CD4-positive, alpha-beta memory T cell (primary cell): ENCODE results near the gene HOXB5. TPM values are rescaled to one million over a fixed set of nuclear protein-coding genes. Genes with fewer than 3 reads are reported as not detected.

Experiments used
- CTCF ChIA-PET: fragments of 350-600 bp; sonication (Branson Sonifier 250); formaldehyde crosslinking; loops from one replicate; lab custom pipeline; 2021; ENCODE audit warnings: inconsistent platforms; ENCODE audit not compliant: partially characterized antibody; lab: Charles Lee
- POLR2A ChIA-PET: fragments of 350-600 bp; sonication (Branson Sonifier 250); formaldehyde crosslinking; loops from one replicate; lab custom pipeline; 2021; ENCODE audit not compliant: partially characterized antibody; lab: Charles Lee
- DNase-seq, 5 donors: peaks; one replicate each; pipeline versions ENCODE4 v3.0.0 to v3.0.0-alpha.2; 2020 to 2022; ENCODE audit warnings: mixed read lengths in 1 of 5
- H3K27ac ChIP-seq: one replicate; pipeline ENCODE4 v1.7.0; 2013; ENCODE audit warnings: low read depth, low read length
- H3K27me3 ChIP-seq: 2 replicates; pipeline ENCODE4 v1.7.0; 2013; ENCODE audit warnings: mild to moderate bottlenecking, low read length, moderate library complexity; ENCODE audit not compliant: insufficient read depth
- H3K36me3 ChIP-seq: 2 replicates; pipeline ENCODE4 v1.7.0; 2013; ENCODE audit warnings: mild to moderate bottlenecking, low read length, moderate library complexity; ENCODE audit not compliant: insufficient read depth
- H3K4me1 ChIP-seq: 2 replicates; pipeline ENCODE4 v1.7.0; 2013; ENCODE audit warnings: mild to moderate bottlenecking, low read length, moderate library complexity; ENCODE audit not compliant: insufficient read depth
- H3K4me3 ChIP-seq, 2 donors: one replicate each; pipeline ENCODE4 v1.7.0; 2013; ENCODE audit warnings: low read length in 2 of 2, mild to moderate bottlenecking in 1 of 2
- H3K9me3 ChIP-seq, 2 donors: one replicate each; pipeline ENCODE4 v1.7.0; 2013; ENCODE audit warnings: low read length in 2 of 2, control low read depth in 1 of 2; ENCODE audit not compliant: control insufficient read depth in 1 of 2
- H3K27ac Mint-ChIP-seq, 7 donors: one replicate each; pipeline ENCODE4 v1.8.0; 2020 to 2021; ENCODE audit warnings: mixed read lengths in 7 of 7, mild to moderate bottlenecking in 6 of 7, inconsistent platforms in 3 of 7, moderate library complexity in 3 of 7
- H3K27me3 Mint-ChIP-seq, 2 donors: one replicate each; pipeline ENCODE4 v1.8.0; 2020 to 2021; ENCODE audit warnings: mixed read lengths in 2 of 2
- H3K36me3 Mint-ChIP-seq, 2 donors: one replicate each; pipeline ENCODE4 v1.8.0; 2020 to 2021; ENCODE audit warnings: mixed read lengths in 2 of 2, inconsistent platforms in 1 of 2, mild to moderate bottlenecking in 1 of 2
- H3K4me1 Mint-ChIP-seq, 4 donors: one replicate each; pipeline ENCODE4 v1.8.0; 2020 to 2021; ENCODE audit warnings: mixed read lengths in 4 of 4, mild to moderate bottlenecking in 1 of 4
- H3K4me3 Mint-ChIP-seq, 8 donors: one replicate each; pipeline ENCODE4 v1.8.0; 2020 to 2021; ENCODE audit warnings: mixed read lengths in 8 of 8, mild to moderate bottlenecking in 7 of 8, moderate library complexity in 6 of 8, inconsistent platforms in 3 of 8
- H3K9me3 Mint-ChIP-seq, 8 donors: one replicate each; pipeline ENCODE4 v1.8.0; 2020 to 2021; ENCODE audit warnings: mixed read lengths in 8 of 8, mild to moderate bottlenecking in 5 of 8, inconsistent platforms in 3 of 8, moderate library complexity in 1 of 8
- intact Hi-C: fragments of 100-400 bp; cut with micrococcal nuclease; formaldehyde crosslinking; loops from one replicate; pipeline ENCODE4 v1.15.1; 2023
- polyA plus RNA-seq, 2 donors: library from polyadenylated mRNA; unstranded; fragments of 300-500 nt; fragmentation: Illumina TruSeq; gene quantifications; one replicate each; pipeline ENCODE4 v1.2.3, GENCODE V29; 2021
- total RNA-seq, 2 experiments: library from RNA; stranded (reverse); gene quantifications; one replicate each; pipeline ENCODE4 v1.2.3, GENCODE V29; 2021

Gene HOXB5
- total and polyA plus RNA-seq, 4 experiments from 2014 or later: not detected

- Mint-ChIP-seq H3K27ac (no peak overlapping the region), H3K9me3 (no peaks in the 10 kb centered on the region), H3K27me3 (peaks cover 75 to 82% of the 10 kb centered on the region in 2 donors), H3K4me1 (peaks cover 4 to 19% (median 13%) of the 10 kb centered on the region in 4 donors), H3K36me3 (no peaks in the 10 kb centered on the region), H3K4me3 (no peak overlapping the region)
- H3K27ac ChIP-seq: no peak overlapping the region
- no peak overlapping the region for H3K4me3 ChIP-seq
- DNase-seq: no peak
- CTCF ChIA-PET: no interaction called here
- POLR2A ChIA-PET: no interaction called here
- H3K9me3 ChIP-seq: no peaks in the 10 kb centered on the region
- peaks cover 67% of the 10 kb centered on the region for H3K27me3 ChIP-seq
- H3K36me3 ChIP-seq: no peaks in the 10 kb centered on the region
- peaks cover 8% of the 10 kb centered on the region for H3K4me1 ChIP-seq
- intact Hi-C loops: no loop called here
These were observed 45.6 kb upstream of the HOXB5 start for GRCh38 chr17:48639136-48639535.

DNA sequence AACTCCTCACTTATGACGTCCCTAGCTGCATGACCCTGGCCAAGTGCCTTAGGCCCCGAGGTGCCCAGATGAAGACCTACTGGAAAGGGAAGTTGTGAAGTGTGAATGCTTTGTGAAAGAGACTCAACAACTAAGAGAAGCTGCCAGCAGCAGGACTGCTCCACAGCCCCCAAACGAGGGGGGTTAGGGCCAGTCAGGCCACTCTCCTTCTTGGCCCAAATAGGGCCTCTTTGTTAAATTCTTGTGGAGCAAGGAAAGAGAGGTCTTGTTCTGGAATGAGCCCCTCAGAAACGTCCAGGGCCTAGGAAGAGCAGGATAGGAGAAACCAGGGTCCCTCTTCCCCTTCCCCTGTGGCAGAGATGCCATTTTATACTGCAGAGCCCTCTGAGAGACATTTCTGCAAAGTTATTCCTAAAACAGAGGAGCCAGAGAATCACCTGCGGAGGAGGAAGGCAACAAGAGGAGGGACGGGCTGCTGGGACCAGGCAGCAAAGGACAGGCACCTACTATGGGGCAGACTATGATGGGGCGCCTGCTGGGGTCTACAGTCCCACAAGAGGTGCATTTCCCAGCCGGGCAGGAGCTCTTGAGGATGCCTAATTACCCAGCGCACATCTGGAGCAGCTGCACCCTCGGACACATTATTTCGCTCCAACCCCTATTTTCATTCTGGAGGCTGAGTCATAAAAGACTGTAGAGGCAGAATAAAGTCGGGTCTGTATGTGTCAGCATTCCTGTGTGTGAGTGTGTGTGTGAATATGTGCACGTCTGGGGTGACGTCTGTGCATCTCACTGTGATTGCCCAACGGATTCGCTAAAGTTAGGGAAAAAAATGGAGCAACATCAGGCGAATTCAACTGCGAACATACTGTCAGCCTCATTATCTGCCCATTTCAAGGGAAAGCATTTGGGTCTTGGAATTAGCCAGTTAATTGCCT lies 44.0 kb upstream of the HOXB5 start:
- Histone ChIP-seq H3K4me3 (no peak overlapping the region), H3K27ac (no peak overlapping the region), H3K4me1 (peaks cover 15% of the 10 kb centered on the region), H3K27me3 (peaks cover 69% of the 10 kb centered on the region), H3K9me3 (no peaks in the 10 kb centered on the region), H3K36me3 (no peaks in the 10 kb centered on the region)
- DNase-seq: no peak
- peak overlapping the region in 1 of 8 donors; percentile 25 for H3K4me3 Mint-ChIP-seq
- peaks cover 4 to 23% (median 16%) of the 10 kb centered on the region in 4 donors for H3K4me1 Mint-ChIP-seq
- H3K9me3 Mint-ChIP-seq: no peaks in the 10 kb centered on the region
- no peak overlapping the region for H3K27ac Mint-ChIP-seq
- ChIA-PET POLR2A (no interaction called here), CTCF (interaction anchor here (0.9 to 3.9 kb wide), 7 partner anchors 8 to 42 kb away, joined by 3 to 31 read pairs (median 6); partner anchors contain the start of gene HOXB9)
- intact Hi-C loops: no loop called here
- H3K27me3 Mint-ChIP-seq: peaks cover 69 to 73% of the 10 kb centered on the region in 2 donors
- peaks cover 0 to 5% of the 10 kb centered on the region in 2 donors for H3K36me3 Mint-ChIP-seq

DNA sequence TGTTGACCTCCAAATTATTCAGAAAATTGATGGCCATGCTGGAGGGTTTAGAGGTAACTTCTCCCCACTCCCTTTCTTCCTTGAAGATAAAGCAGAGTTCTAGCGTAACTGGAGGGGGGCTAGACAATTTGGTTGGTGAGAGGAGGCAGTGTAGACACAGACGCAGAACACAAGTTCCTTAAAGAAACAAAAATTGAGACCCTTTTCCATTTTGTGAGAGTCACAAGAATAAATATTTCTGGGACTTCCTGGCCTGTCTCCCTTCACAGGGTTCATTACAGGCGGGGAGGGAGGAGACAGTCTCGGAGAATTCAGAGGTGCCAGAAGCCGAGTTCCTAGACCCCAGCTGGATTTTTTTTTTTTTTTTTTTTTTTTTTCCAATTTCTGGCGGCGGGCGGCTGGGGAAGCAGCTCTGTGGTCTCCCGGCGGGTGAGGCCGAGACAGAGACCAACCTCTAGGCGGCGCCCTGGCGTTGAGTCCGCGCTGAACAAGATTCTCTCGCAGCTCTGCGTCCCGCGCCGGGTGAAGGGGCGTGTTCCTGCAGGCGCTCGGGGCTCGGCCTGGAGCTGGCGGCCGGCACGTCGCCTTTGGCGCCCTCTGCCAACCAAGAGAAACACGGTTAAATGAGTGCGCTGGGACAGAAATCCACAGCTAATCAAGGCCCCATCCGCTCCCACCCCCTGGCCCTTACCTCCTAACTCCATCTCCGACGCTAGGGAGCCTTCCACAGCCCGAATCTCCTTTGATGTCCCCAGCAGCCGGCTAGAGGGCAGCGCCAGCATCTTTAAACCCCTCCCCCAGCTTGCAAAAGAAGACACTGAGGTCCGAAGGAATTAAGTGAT lies 42.8 kb upstream of the HOXB5 start:
- Mint-ChIP-seq H3K36me3 (peaks cover 0 to 7% of the 10 kb centered on the region in 2 donors), H3K27me3 (peaks cover 64 to 78% of the 10 kb centered on the region in 2 donors), H3K9me3 (no peaks in the 10 kb centered on the region), H3K27ac (peak overlapping the region in 1 of 7 donors; percentile 55), H3K4me3 (peak overlapping the region in 5 of 8 donors; percentile 6 to 46 (median 29)), H3K4me1 (peaks cover 1 to 19% (median 11%) of the 10 kb centered on the region in 4 donors)
- Histone ChIP-seq H3K27me3 (peaks cover 64% of the 10 kb centered on the region), H3K4me1 (peaks cover 15% of the 10 kb centered on the region), H3K4me3 (no peak overlapping the region), H3K9me3 (no peaks in the 10 kb centered on the region), H3K27ac (no peak overlapping the region), H3K36me3 (no peaks in the 10 kb centered on the region)
- POLR2A ChIA-PET: interaction anchor here (1.2 kb wide), 1 partner anchor 10 kb away, joined by 3 read pairs; no protein-coding TSS in a partner anchor
- intact Hi-C loops: no loop called here
- CTCF ChIA-PET: interaction anchor here (0.6 to 3.9 kb wide), 20 partner anchors 9 to 634 kb away, joined by 3 to 31 read pairs (median 3); partner anchors contain the start of genes HOXB6 and HOXB9
- peak in 3 of 5 donors; percentile 45 to 65 (median 60) for DNase-seq

- CTCF ChIA-PET: interaction anchor here (3.9 kb wide), 1 partner anchor 10 kb away, joined by 31 read pairs; the partner anchor contains the start of gene HOXB9
- intact Hi-C loops: no loop called here
- POLR2A ChIA-PET: no interaction called here
- no peak overlapping the region for H3K4me3 ChIP-seq
- peaks cover 0 to 7% of the 10 kb centered on the region in 2 donors for H3K36me3 Mint-ChIP-seq
- H3K27ac Mint-ChIP-seq: peak overlapping the region in 1 of 7 donors; percentile 16
- H3K27me3 Mint-ChIP-seq: peaks cover 65 to 79% of the 10 kb centered on the region in 2 donors
- H3K9me3 ChIP-seq: no peaks in the 10 kb centered on the region
- DNase-seq: no peak
- no peak overlapping the region for H3K27ac ChIP-seq
- H3K9me3 Mint-ChIP-seq: no peaks in the 10 kb centered on the region
- H3K4me1 ChIP-seq: peaks cover 15% of the 10 kb centered on the region
- H3K36me3 ChIP-seq: no peaks in the 10 kb centered on the region
- H3K4me1 Mint-ChIP-seq: peaks cover 0 to 15% (median 8%) of the 10 kb centered on the region in 4 donors
- peak overlapping the region in 5 of 8 donors; percentile 30 to 79 (median 42) for H3K4me3 Mint-ChIP-seq
- peaks cover 60% of the 10 kb centered on the region for H3K27me3 ChIP-seq
These were observed 41.1 kb upstream of the HOXB5 start for GRCh38 chr17:48634493-48635208.

GRCh38 chr17:48633266-48633677 lies 39.7 kb upstream of the HOXB5 start:
- H3K4me3 Mint-ChIP-seq: no peak overlapping the region
- ChIA-PET POLR2A (no interaction called here), CTCF (no interaction called here)
- H3K36me3 ChIP-seq: no peaks in the 10 kb centered on the region
- H3K36me3 Mint-ChIP-seq: peaks cover 0 to 7% of the 10 kb centered on the region in 2 donors
- DNase-seq: no peak
- intact Hi-C loops: no loop called here
- H3K9me3 Mint-ChIP-seq: no peaks in the 10 kb centered on the region
- no peaks in the 10 kb centered on the region for H3K9me3 ChIP-seq
- H3K4me1 Mint-ChIP-seq: peaks cover 0 to 20% (median 8%) of the 10 kb centered on the region in 4 donors
- no peak overlapping the region for H3K27ac Mint-ChIP-seq
- peaks cover 15% of the 10 kb centered on the region for H3K4me1 ChIP-seq
- H3K27me3 Mint-ChIP-seq: peaks cover 66 to 78% of the 10 kb centered on the region in 2 donors
- no peak overlapping the region for H3K27ac ChIP-seq
- H3K4me3 ChIP-seq: no peak overlapping the region
- peaks cover 68% of the 10 kb centered on the region for H3K27me3 ChIP-seq

GRCh38 chr17:48632579-48633265 lies 39.1 kb upstream of the HOXB5 start:
- H3K4me1 ChIP-seq: peaks cover 15% of the 10 kb centered on the region
- peaks cover 67 to 79% of the 10 kb centered on the region in 2 donors for H3K27me3 Mint-ChIP-seq
- DNase-seq: no peak
- H3K27ac Mint-ChIP-seq: no peak overlapping the region
- peaks cover 0 to 23% (median 8%) of the 10 kb centered on the region in 4 donors for H3K4me1 Mint-ChIP-seq
- peaks cover 0 to 7% of the 10 kb centered on the region in 2 donors for H3K36me3 Mint-ChIP-seq
- POLR2A ChIA-PET: no interaction called here
- H3K4me3 ChIP-seq: no peak overlapping the region
- peak overlapping the region in 7 of 8 donors; percentile 8 to 77 (median 57) for H3K4me3 Mint-ChIP-seq
- H3K9me3 ChIP-seq: no peaks in the 10 kb centered on the region
- H3K27me3 ChIP-seq: peaks cover 68% of the 10 kb centered on the region
- intact Hi-C loops: no loop called here
- H3K9me3 Mint-ChIP-seq: no peaks in the 10 kb centered on the region
- CTCF ChIA-PET: interaction anchor here (1.0 to 1.7 kb wide), 5 partner anchors 10 to 251 kb away, joined by 3 to 5 read pairs (median 4); partner anchors contain the start of gene HOXB8
- H3K27ac ChIP-seq: no peak overlapping the region
- no peaks in the 10 kb centered on the region for H3K36me3 ChIP-seq
